ENCODE measurements around the gene EDRF1.

GRCh38 chr10:125812128-125812750, 92.7 kb downstream of the EDRF1 start:
- TF ChIP-seq POLR2A (IDR thresholded peaks at IDR 0.05): no peak
- TF ChIP-seq, protein P1, sequence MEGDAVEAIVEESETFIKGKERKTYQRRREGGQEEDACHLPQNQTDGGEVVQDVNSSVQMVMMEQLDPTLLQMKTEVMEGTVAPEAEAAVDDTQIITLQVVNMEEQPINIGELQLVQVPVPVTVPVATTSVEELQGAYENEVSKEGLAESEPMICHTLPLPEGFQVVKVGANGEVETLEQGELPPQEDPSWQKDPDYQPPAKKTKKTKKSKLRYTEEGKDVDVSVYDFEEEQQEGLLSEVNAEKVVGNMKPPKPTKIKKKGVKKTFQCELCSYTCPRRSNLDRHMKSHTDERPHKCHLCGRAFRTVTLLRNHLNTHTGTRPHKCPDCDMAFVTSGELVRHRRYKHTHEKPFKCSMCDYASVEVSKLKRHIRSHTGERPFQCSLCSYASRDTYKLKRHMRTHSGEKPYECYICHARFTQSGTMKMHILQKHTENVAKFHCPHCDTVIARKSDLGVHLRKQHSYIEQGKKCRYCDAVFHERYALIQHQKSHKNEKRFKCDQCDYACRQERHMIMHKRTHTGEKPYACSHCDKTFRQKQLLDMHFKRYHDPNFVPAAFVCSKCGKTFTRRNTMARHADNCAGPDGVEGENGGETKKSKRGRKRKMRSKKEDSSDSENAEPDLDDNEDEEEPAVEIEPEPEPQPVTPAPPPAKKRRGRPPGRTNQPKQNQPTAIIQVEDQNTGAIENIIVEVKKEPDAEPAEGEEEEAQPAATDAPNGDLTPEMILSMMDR (IDR thresholded peaks at IDR 0.05): no peak

All from testis (tissue), 2 donors.